Spleen (tissue), 7 donors: ENCODE measurements around the gene ABCF1.

Experiments used
- CTCF ChIP-seq, 11 experiments: fragments of 200-600 bp in 7 of 11; fragments of 450-650 bp in 4 of 11; sonication (generic) in 4 of 11; IDR thresholded peaks in 8 of 11; conservative IDR thresholded peaks in 3 of 11; 1 replicate in 7 of 11; 2 replicates in 4 of 11; pipeline versions ENCODE4 v1.4.0 to v1.8.0; 2016 to 2021; ENCODE audit warnings: antibody characterized with exemption in 11 of 11, inconsistent platforms in 4 of 11, mild to moderate bottlenecking in 1 of 11
- POLR2A ChIP-seq, 3 donors: fragments of 450-650 bp; IDR thresholded peaks; one replicate each; pipeline ENCODE4 v1.5.1; 2017; ENCODE audit warnings: antibody characterized with exemption in 3 of 3, mild to moderate bottlenecking in 1 of 3
- POLR2AphosphoS5 ChIP-seq, 3 donors: sonication (generic); formaldehyde crosslinking; IDR thresholded peaks; one replicate each; pipeline ENCODE4 v1.5.1; 2017; ENCODE audit warnings: antibody characterized with exemption in 3 of 3
- donor health status: DM: no; HTN: no; CAD: no; lungs with moderate emphysema.
- donor health status: DM: no; HTN: no; CAD: no.
- donor health status: DM: no; HTN: no; CAD: no.

- TF ChIP-seq CTCF (IDR thresholded peaks at IDR 0.05 in 8 of 11, conservative IDR thresholded peaks at IDR 0.05 in 3 of 11), result no peak
- TF ChIP-seq POLR2AphosphoS5 (IDR thresholded peaks at IDR 0.05), result no peak
- no peak for TF ChIP-seq POLR2A (IDR thresholded peaks at IDR 0.05)
Observed at GRCh38 chr6:30578051-30578450, 6.8 kb downstream of the ABCF1 start.
